Bronchial epithelial cell (primary cell): ENCODE results near the gene EWSR1. TPM values are rescaled to one million over a fixed set of nuclear protein-coding genes. Genes with fewer than 3 reads are reported as not detected.

Experiments
- DNase-seq: peaks from one replicate; pipeline ENCODE4 v3.0.0-alpha.2; 2010; ENCODE audit warnings: low read depth
- FAIRE-seq: peaks from 2 replicates; lab custom pipeline; 2011; peaks lifted over from hg19 to GRCh38; lab: Jason Lieb, UNC
- H3K27me3 ChIP-seq: 2 replicates; pipeline ENCODE4 v1.5.1; 2011; ENCODE audit warnings: low read length; ENCODE audit not compliant: control insufficient read depth, insufficient read depth
- H3K36me3 ChIP-seq: 2 replicates; pipeline ENCODE4 v1.5.1; 2011; ENCODE audit warnings: low read length; ENCODE audit not compliant: control insufficient read depth, insufficient read depth
- H3K4me3 ChIP-seq: 2 replicates; pipeline ENCODE4 v1.5.1; 2011; ENCODE audit warnings: mild to moderate bottlenecking, low read depth, low read length, control low read depth
- total RNA-seq: library from RNA; depleted of rRNA; stranded (reverse); fragments of >200 nt; gene quantifications from 2 replicates; pipeline ENCODE4 v1.2.1, GENCODE V29; 2014
- TF ChIP-seq, protein P1 (sequence below): IDR thresholded peaks from 2 replicates; pipeline ENCODE4 v1.5.1; 2011; ENCODE audit warnings: mild to moderate bottlenecking, moderate library complexity, low read length, control low read depth, inconsistent platforms; ENCODE audit not compliant: insufficient read depth, severe bottlenecking

Gene EWSR1
- total RNA-seq, 1 donor from 2014 or later: 87.1 TPM

GRCh38 chr22:29308791-29309262 is 40.8 kb downstream of the EWSR1 start:
- TF ChIP-seq, protein P1, sequence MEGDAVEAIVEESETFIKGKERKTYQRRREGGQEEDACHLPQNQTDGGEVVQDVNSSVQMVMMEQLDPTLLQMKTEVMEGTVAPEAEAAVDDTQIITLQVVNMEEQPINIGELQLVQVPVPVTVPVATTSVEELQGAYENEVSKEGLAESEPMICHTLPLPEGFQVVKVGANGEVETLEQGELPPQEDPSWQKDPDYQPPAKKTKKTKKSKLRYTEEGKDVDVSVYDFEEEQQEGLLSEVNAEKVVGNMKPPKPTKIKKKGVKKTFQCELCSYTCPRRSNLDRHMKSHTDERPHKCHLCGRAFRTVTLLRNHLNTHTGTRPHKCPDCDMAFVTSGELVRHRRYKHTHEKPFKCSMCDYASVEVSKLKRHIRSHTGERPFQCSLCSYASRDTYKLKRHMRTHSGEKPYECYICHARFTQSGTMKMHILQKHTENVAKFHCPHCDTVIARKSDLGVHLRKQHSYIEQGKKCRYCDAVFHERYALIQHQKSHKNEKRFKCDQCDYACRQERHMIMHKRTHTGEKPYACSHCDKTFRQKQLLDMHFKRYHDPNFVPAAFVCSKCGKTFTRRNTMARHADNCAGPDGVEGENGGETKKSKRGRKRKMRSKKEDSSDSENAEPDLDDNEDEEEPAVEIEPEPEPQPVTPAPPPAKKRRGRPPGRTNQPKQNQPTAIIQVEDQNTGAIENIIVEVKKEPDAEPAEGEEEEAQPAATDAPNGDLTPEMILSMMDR: no peak
- peak; percentile 61 for DNase-seq

DNA sequence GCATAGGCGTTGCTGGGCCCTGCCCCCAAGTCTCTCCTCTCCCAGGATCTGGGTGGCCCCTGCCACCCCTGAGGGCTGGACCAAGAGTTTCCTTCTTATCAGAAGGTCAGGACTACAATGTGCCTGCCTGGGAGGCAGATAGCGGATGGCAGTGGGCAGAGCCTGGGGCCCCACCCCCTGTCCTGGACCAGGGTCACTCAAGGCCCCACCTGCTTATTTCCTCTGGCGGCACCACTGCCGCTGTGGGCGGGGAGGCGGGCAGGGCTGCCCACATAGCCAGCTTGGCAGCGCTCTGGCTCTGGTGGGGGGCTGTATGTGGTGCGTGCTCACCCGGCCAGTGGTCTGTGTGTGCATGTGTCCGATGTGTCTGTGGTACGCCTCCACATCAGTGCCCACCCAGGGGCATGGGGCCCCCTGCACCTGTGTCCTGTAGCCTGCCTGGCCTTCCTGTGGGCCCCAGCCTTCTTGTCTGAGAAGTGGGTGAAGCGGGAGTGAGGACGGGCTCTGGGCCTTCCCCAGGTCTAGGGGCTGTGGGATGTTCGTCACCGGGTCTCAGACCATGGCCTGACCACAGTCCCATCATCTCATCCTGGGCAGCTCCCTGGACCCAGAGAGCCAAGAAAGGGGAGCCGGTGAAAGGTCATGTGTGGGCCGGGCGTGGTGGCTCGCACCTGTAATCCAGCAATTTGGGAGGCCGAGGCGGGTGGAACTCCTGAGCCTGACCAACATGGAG is 41.4 kb downstream of the EWSR1 start:
- Histone ChIP-seq H3K27me3 (peaks cover 14% of the 10 kb centered on the region), H3K36me3 (peaks cover 2% of the 10 kb centered on the region), H3K4me3 (no peak overlapping the region)
- DNase-seq: no peak
- FAIRE-seq: no peak
- TF ChIP-seq, protein P1: no peak

More at GRCh38 chr22:29308791-29309262, 40.8 kb downstream of the EWSR1 start:
- Histone ChIP-seq H3K27me3 (peaks cover 8% of the 10 kb centered on the region), H3K4me3 (no peak overlapping the region), H3K36me3 (peaks cover 2% of the 10 kb centered on the region)
- FAIRE-seq: peak; percentile 86

- Histone ChIP-seq H3K27me3 (peaks cover 19% of the 10 kb centered on the region), H3K4me3 (no peak overlapping the region), H3K36me3 (peaks cover 2% of the 10 kb centered on the region)
- FAIRE-seq (no peak), DNase-seq (no peak)
- TF ChIP-seq, protein P1: no peak
Observed at GRCh38 chr22:29310065-29310862, 42.2 kb downstream of the EWSR1 start.

GRCh38 chr22:29310863-29311339 is 42.8 kb downstream of the EWSR1 start:
- DNase-seq (peak; percentile 91), FAIRE-seq (no peak)
- peaks cover 20% of the 10 kb centered on the region for H3K27me3 ChIP-seq
- peaks cover 2% of the 10 kb centered on the region for H3K36me3 ChIP-seq
- TF ChIP-seq, protein P1: no peak
- no peak overlapping the region for H3K4me3 ChIP-seq

GRCh38 chr22:29311464-29312217 is 43.6 kb downstream of the EWSR1 start:
- H3K27me3 ChIP-seq: peaks cover 26% of the 10 kb centered on the region
- TF ChIP-seq, protein P1: no peak

More at GRCh38 chr22:29311464-29312217, 43.6 kb downstream of the EWSR1 start:
- peaks cover 2% of the 10 kb centered on the region for H3K36me3 ChIP-seq
- FAIRE-seq: no peak
- DNase-seq: no peak
- no peak overlapping the region for H3K4me3 ChIP-seq
